HCT116 (cell line): ENCODE data around the gene KCNE1. TPM values are rescaled to one million over a fixed set of nuclear protein-coding genes. Genes with fewer than 3 reads are reported as not detected.

Experiments
- ATAC-seq: fragments of 200-7000 bp; cut with Tn5 transposase; 2 replicates; pipeline ENCODE4 v1.9.1; 2020; ENCODE audit warnings: mild to moderate bottlenecking, moderate library complexity
- BruUV-seq: library from RNA; stranded (reverse); fragments of 400-500 nt; replicated peaks from 2 replicates; lab custom pipeline; 2021; lab: Mats Ljungman, UMichigan
- CTCF ChIA-PET: fragments of 300-600 bp; sonication (Branson Sonifier 250); formaldehyde crosslinking; loops from one replicate; lab custom pipeline; 2021; ENCODE audit warnings: antibody characterized with exemption; lab: Charles Lee
- POLR2A ChIA-PET: fragments of 300-600, 350-600 bp; sonication (Branson Sonifier 250); formaldehyde crosslinking; loops from one replicate; lab custom pipeline; 2021; ENCODE audit warnings: antibody characterized with exemption; lab: Charles Lee
- RAD21 ChIA-PET, 2 experiments: fragments of 300-600 bp; sonication (Branson Sonifier 250); formaldehyde crosslinking; loops; one replicate each; lab custom pipeline; 2023; ENCODE audit warnings: low total read pairs in 2 of 2; ENCODE audit not compliant: uncharacterized antibody in 2 of 2, unreplicated experiment in 2 of 2, low non-redundant PET in 1 of 2; lab: Charles Lee
- DNase-seq: peaks from one replicate; pipeline ENCODE4 v3.0.0-alpha.2; 2010; ENCODE audit warnings: low read depth, low spot score
- H2AFZ ChIP-seq: fragments of 200-600 bp; shearing (Covaris generic), sonication (generic); 2 replicates; pipeline ENCODE4 v1.6.1; 2017; ENCODE audit warnings: low read depth, mixed run types, mixed read lengths, antibody characterized with exemption, low read length; ENCODE audit not compliant: poor library complexity, severe bottlenecking
- H3K27ac ChIP-seq: 2 replicates; pipeline ENCODE4 v1.5.1; 2012; ENCODE audit warnings: low read depth, low read length
- H3K27me3 ChIP-seq: fragments of 200-600 bp; sonication (generic); 2 replicates; pipeline ENCODE4 v1.6.1; 2016; ENCODE audit warnings: mixed run types, low read length, mixed read lengths; ENCODE audit not compliant: insufficient read depth
- H3K36me3 ChIP-seq, 2 experiments: fragments of 200-500 bp in 1 of 2; fragments of 200-600 bp in 1 of 2; sonication (Bioruptor generic) in 1 of 2; sonication (generic) in 1 of 2; 2 replicates each; pipeline versions ENCODE4 v1.5.1 to v1.6.1; 2014 to 2016; ENCODE audit warnings: low read length in 2 of 2, inconsistent platforms in 1 of 2, mixed read lengths in 1 of 2, mixed run types in 1 of 2; ENCODE audit not compliant: insufficient read depth in 2 of 2, control insufficient read depth in 1 of 2
- H3K4me1 ChIP-seq, 2 experiments: fragments of 200-600 bp in 1 of 2; sonication (generic) in 1 of 2; 2 replicates each; pipeline versions ENCODE4 v1.5.1 to v1.6.1; 2012 to 2017; ENCODE audit warnings: low read length in 2 of 2, inconsistent platforms in 1 of 2, mild to moderate bottlenecking in 1 of 2, mixed read lengths in 1 of 2, mixed run types in 1 of 2, moderate library complexity in 1 of 2; ENCODE audit not compliant: insufficient read depth in 2 of 2, control insufficient read depth in 1 of 2
- H3K4me2 ChIP-seq: fragments of 200-600 bp; sonication (generic); 2 replicates; pipeline ENCODE4 v1.6.1; 2017; ENCODE audit warnings: mixed run types, low read length, mixed read lengths
- H3K4me3 ChIP-seq, 2 experiments: fragments of 200-600 bp in 1 of 2; sonication (generic) in 1 of 2; replicated peaks in 1 of 2; 2 replicates each; pipeline ENCODE4 v1.5.1; 2011 to 2016; ENCODE audit warnings: low read length in 2 of 2, control low read depth in 1 of 2, low read depth in 1 of 2, mild to moderate bottlenecking in 1 of 2, mixed read lengths in 1 of 2, mixed run types in 1 of 2
- H3K79me2 ChIP-seq: fragments of 200-600 bp; sonication (generic); 2 replicates; pipeline ENCODE4 v1.6.1; 2017; ENCODE audit warnings: mild to moderate bottlenecking, mixed run types, low read length, moderate library complexity, mixed read lengths; ENCODE audit not compliant: insufficient read depth
- H3K9ac ChIP-seq: fragments of 200-600 bp; sonication (generic); 2 replicates; pipeline ENCODE4 v1.6.1; 2016; ENCODE audit warnings: low read length, mixed read lengths
- H3K9me2 ChIP-seq: fragments of 200-600 bp; sonication (generic), shearing (Covaris generic); 2 replicates; pipeline ENCODE4 v1.6.1; 2017; ENCODE audit warnings: mixed run types, mild to moderate bottlenecking, moderate library complexity; ENCODE audit not compliant: insufficient read depth
- H3K9me3 ChIP-seq, 2 experiments: fragments of 200-500 bp in 1 of 2; fragments of 200-600 bp in 1 of 2; sonication (Bioruptor generic) in 1 of 2; sonication (generic) in 1 of 2; 2 replicates each; pipeline ENCODE4 v1.6.1; 2014 to 2017; ENCODE audit warnings: low read length in 2 of 2, mixed read lengths in 2 of 2, inconsistent platforms in 1 of 2, low read depth in 1 of 2, mild to moderate bottlenecking in 1 of 2, mixed run types in 1 of 2, moderate library complexity in 1 of 2; ENCODE audit not compliant: control insufficient read depth in 1 of 2, insufficient read depth in 1 of 2
- H4K20me1 ChIP-seq: fragments of 200-600 bp; sonication (generic), shearing (Covaris generic); 2 replicates; pipeline ENCODE4 v1.6.1; 2017; ENCODE audit warnings: mixed run types, mild to moderate bottlenecking, moderate library complexity; ENCODE audit not compliant: insufficient read depth
- ATF3 ChIP-seq: IDR thresholded peaks from 2 replicates; pipeline ENCODE4 v1.6.1; 2012
- EGR1 ChIP-seq: IDR thresholded peaks from 2 replicates; pipeline ENCODE4 v1.6.1; 2012; ENCODE audit warnings: low read depth
- EZH2 ChIP-seq: fragments of 200-600 bp; sonication (generic); IDR thresholded peaks from 2 replicates; pipeline ENCODE4 v1.6.1; 2017; ENCODE audit warnings: antibody characterized with exemption, mixed run types
- EZH2phosphoT487 ChIP-seq: fragments of 200-600 bp; IDR thresholded peaks from 2 replicates; pipeline ENCODE4 v1.6.1; 2018; ENCODE audit warnings: antibody characterized with exemption, borderline replicate concordance
- FOSL1 ChIP-seq: IDR thresholded peaks from 2 replicates; pipeline ENCODE4 v1.6.1; 2012; ENCODE audit warnings: low read depth
- JUND ChIP-seq: IDR thresholded peaks from 2 replicates; pipeline ENCODE4 v1.6.1; 2012
- POLR2AphosphoS5 ChIP-seq: IDR thresholded peaks from 2 replicates; pipeline ENCODE4 v1.6.1; 2011; ENCODE audit warnings: mild to moderate bottlenecking, low read depth, low read length, moderate library complexity
- RAD21 ChIP-seq: IDR thresholded peaks from 2 replicates; pipeline ENCODE4 v1.6.1; 2012; ENCODE audit warnings: low read depth, mild to moderate bottlenecking
- SIN3A ChIP-seq: IDR thresholded peaks from 2 replicates; pipeline ENCODE4 v1.6.1; 2012; ENCODE audit warnings: low read depth
- SP1 ChIP-seq: IDR thresholded peaks from 2 replicates; pipeline ENCODE4 v1.6.1; 2012; ENCODE audit warnings: low read depth
- SRF ChIP-seq: IDR thresholded peaks from 2 replicates; pipeline ENCODE4 v1.6.1; 2012; ENCODE audit warnings: low read depth
- TCF7L2 ChIP-seq: IDR thresholded peaks from 2 replicates; pipeline ENCODE4 v1.7.0; 2011; ENCODE audit warnings: borderline replicate concordance, inconsistent platforms; ENCODE audit not compliant: insufficient read depth, insufficient read length; ENCODE audit errors: extremely low read depth
- ZBTB33 ChIP-seq: IDR thresholded peaks from 2 replicates; pipeline ENCODE4 v1.6.1; 2011; ENCODE audit warnings: mild to moderate bottlenecking, low read length, moderate library complexity; ENCODE audit not compliant: insufficient replicate concordance; ENCODE audit errors: extremely low read depth
- ZNF274 ChIP-seq: fragments of 200-500 bp; sonication (Bioruptor generic); IDR thresholded peaks from 2 replicates; pipeline ENCODE4 v1.6.1; 2014; ENCODE audit warnings: mild to moderate bottlenecking, low read depth, low read length, inconsistent platforms
- intact Hi-C: fragments of 100-400 bp; cut with micrococcal nuclease; formaldehyde crosslinking; loops from 2 replicates; pipeline ENCODE4 v1.10.0; 2022
- total RNA-seq: library from RNA; stranded (reverse); gene quantifications from one replicate; pipeline ENCODE4 v1.2.1, GENCODE V29; 2021; ENCODE audit not compliant: unreplicated experiment

Gene KCNE1
- total RNA-seq, 1 experiment from 2014 or later: not detected

- no peaks in the 10 kb centered on the region for H3K79me2 ChIP-seq
- H3K4me3 ChIP-seq: no peak overlapping the region
- TF ChIP-seq SP1: no peak
- intact Hi-C loops: no loop called here
- no peak overlapping the region for H3K9ac ChIP-seq
- no peak for ATAC-seq
- H3K4me1 ChIP-seq: no peaks in the 10 kb centered on the region
- DNase-seq: no peak
- RAD21 ChIA-PET: no interaction called here
- H4K20me1 ChIP-seq: no peaks in the 10 kb centered on the region
- POLR2A ChIA-PET: no interaction called here
- no peaks in the 10 kb centered on the region for H3K9me3 ChIP-seq
- TSS peak; percentile 19 for BruUV-seq
- H3K27ac ChIP-seq: no peak overlapping the region
- CTCF ChIA-PET: interaction anchor here (1.0 to 1.5 kb wide), 5 partner anchors 8 to 114 kb away, joined by 3 to 6 read pairs (median 4); no protein-coding TSS in a partner anchor
- H2AFZ ChIP-seq: no peak overlapping the region
- H3K36me3 ChIP-seq: no peaks in the 10 kb centered on the region
- no peak overlapping the region for H3K4me2 ChIP-seq
- H3K9me2 ChIP-seq: no peaks in the 10 kb centered on the region
- H3K27me3 ChIP-seq: no peaks in the 10 kb centered on the region
Measured at GRCh38 chr21:34517039-34517438, 5.0 kb upstream of the KCNE1 start.

- no peak overlapping the region for H3K27ac ChIP-seq
- H3K27me3 ChIP-seq: no peaks in the 10 kb centered on the region
- no peak overlapping the region for H2AFZ ChIP-seq
- no peaks in the 10 kb centered on the region for H3K9me2 ChIP-seq
- ChIA-PET RAD21 (no interaction called here), CTCF (no interaction called here), POLR2A (no interaction called here)
- no peaks in the 10 kb centered on the region for H3K36me3 ChIP-seq
- H3K9me3 ChIP-seq: no peaks in the 10 kb centered on the region
- no peaks in the 10 kb centered on the region; a peak in 1 of 4 replicates for H3K4me1 ChIP-seq
- ATAC-seq: no peak
- no peak overlapping the region for H3K4me2 ChIP-seq
- DNase-seq: no peak
- TF ChIP-seq POLR2AphosphoS5: no peak
- TF ChIP-seq SRF: no peak
- no peak for TF ChIP-seq ZNF274
- no peak for TF ChIP-seq ATF3
- TF ChIP-seq TCF7L2: no peak
- TF ChIP-seq JUND: no peak
- TF ChIP-seq EZH2: no peak
- TF ChIP-seq ZBTB33: no peak
- no peak for TF ChIP-seq SIN3A
- no peak for TF ChIP-seq EZH2phosphoT487
- TF ChIP-seq RAD21: no peak
- TF ChIP-seq EGR1: no peak
- TF ChIP-seq FOSL1: no peak
- no peaks in the 10 kb centered on the region for H3K79me2 ChIP-seq
- no peak overlapping the region for H3K4me3 ChIP-seq
- no peaks in the 10 kb centered on the region for H4K20me1 ChIP-seq
- no TSS peak for BruUV-seq
- H3K9ac ChIP-seq: no peak overlapping the region
- intact Hi-C loops: no loop called here
Measured at GRCh38 chr21:34514576-34515115, 2.6 kb upstream of the KCNE1 start.
